ENCODE measurements around the gene CHAF1A.

The CHAF1A gene

GRCh38 chr19:4457654-4458395, 55.4 kb downstream of the CHAF1A start, which contains the start of gene UBXN6:
UBXN6 (minus strand) TSS chr19:4457794; CDS start chr19:4457697, 97 bp downstream.
- peak; percentile 100 for DNase-seq

DNA sequence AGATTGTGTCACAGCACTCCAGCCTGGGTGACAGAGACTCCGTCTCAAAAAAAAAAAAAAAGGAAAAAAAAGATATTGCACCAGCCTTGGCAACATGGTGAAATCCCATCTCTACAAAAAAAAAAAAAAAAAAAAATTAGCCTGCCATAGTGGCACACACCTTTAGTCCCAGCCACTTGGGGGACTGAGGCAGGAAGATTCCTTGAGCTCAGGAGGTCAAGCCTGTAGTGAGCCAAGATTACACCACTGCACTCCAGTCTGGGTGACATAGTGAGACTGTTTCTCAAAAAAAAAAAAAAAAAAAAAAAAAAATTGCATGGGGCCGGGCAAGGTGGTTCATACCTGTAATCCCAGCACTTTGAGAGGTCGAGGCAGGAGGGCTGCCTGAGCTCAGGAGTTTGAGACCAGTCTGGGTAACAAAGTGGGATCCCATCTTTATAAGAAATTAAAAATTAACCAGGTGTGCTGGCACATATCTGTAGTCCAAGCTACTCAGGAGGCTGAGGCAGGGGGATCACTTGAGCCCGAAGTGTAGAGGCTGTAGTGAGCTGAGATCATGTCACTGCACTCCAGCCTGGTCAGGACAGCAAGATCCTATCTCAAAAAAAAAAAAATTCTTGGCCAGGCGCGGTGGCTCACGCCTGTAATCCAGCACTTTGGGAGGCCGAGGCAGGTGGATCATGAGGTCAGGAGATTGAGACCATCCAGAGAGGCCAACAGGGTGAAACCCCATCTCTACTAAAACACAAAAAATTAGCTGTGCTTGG, 62.6 kb downstream of the CHAF1A start:
- no peak for DNase-seq

- no peak for DNase-seq
These were observed 65.4 kb downstream of the CHAF1A start for GRCh38 chr19:4467835-4468234.

DNA sequence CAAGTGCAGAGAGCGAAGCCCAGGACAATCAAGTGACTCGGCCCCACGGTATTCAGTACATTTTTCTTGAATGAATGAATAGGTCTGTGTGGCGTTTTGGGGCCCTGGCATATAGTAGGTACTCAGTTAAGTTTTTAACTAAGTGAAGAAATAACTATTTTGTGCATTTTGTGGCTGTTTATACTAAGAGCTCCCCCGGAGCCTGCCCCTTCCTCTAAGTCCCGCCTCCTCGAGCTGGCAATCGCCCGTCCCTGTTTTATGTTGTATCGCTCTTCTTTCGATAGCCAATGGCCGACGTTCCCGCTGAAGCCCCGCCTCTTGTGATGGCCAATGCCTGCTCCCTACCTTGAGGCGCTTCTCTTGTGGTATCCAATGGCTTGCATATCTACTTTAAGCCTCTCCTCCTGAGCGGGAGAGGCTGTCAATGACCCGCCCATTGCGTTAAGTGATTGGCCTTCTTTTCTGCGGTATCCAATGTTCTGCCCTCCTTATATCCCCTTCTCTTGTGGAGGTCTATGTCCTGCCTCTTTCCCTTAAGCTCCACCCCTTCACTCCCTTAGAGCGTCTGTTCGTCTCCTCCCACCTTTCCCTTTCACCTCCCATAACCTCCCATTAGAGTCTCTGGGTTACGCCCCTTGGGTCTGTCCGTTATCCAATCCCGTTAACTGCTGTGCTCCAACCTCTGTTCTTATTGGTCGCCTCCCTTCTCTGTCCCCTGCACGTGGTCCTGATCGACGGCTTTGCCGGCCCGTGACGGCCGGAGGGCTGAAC, 69.1 kb downstream of the CHAF1A start:
- DNase-seq, result peak; percentile 98

DNA sequence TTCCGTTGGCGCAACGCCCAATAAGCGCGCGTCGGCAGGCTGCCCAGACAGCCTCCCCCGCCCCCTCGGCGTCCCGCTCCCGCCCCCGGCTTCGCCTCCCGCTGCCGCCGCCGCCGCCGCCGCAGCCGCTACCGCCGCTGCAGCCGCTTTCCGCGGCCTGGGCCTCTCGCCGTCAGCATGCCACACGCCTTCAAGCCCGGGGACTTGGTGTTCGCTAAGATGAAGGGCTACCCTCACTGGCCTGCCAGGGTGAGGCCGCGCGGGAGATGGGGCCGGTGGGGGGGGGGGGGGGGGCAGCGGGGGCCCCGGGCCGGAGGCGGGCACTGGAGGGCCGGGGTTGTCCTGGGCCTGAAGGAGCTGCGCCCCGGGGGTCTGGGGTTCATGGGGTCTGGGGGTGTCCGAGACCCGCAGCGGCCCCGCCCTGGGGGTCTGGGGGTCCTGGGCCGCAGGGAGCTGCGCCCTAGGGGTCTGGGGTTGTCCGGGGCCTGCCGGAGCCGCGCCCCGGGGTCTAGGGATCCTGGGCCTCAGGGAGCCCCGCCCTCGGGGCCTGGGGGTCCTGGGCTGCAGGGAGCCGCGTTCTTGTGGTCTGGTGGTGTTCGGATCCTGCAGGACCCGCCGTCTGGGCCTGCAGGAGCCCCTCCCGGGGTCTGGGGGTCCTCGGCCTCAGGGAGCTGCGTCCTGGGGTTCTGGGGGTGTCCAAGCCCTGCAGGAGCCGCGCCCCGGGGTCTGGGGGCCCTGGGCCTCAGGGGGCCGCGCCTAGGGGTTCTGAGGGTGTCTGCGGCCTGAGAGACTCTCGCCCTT, 69.9 kb downstream of the CHAF1A start, which contains the start of gene HDGFL2:
HDGFL2 (plus strand) TSS at position 124 of the 801 bp plus-strand sequence; CDS start at position 178, 54 bp downstream.
- no peak for DNase-seq

DNA sequence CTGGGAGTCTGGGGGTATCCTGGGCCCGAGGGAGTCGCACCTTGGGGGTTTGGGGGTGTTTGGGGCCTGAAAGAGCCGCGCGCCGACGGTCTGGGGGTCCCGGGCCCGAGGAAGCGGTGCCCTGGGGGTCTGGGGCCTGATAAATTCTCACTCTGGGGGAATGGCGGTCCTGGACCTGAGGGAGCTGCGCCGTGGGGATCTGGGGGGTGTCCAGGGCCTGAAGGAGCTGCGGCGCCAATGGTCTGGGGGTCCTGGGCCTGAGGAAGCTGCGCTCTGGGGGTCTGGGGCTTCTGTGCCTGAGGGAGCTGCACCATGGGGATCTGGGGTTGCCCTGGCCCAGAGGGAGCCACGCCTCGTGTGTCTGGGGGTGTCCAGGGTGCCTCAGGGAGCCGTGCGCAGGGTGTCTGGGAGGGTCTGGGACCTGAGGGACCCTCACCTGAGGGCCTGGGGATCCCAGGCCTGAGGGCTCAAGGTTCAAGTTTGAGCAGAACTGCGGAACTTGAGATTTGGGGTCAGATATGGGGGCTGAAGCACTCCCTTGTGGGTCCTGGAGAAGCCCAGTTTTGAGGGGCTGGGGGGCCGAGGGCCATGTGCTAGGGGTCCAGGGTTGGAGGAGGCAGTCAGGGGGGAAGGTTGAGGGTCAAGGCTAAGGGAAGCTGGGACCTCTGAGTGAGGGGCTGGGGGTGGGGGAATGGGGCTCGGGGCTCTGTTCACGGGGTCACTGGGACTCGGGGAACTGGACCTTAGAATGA, 70.7 kb downstream of the CHAF1A start:
- DNase-seq, result no peak

GRCh38 chr19:4473763-4474513, 71.5 kb downstream of the CHAF1A start:
- no peak for DNase-seq

DNA sequence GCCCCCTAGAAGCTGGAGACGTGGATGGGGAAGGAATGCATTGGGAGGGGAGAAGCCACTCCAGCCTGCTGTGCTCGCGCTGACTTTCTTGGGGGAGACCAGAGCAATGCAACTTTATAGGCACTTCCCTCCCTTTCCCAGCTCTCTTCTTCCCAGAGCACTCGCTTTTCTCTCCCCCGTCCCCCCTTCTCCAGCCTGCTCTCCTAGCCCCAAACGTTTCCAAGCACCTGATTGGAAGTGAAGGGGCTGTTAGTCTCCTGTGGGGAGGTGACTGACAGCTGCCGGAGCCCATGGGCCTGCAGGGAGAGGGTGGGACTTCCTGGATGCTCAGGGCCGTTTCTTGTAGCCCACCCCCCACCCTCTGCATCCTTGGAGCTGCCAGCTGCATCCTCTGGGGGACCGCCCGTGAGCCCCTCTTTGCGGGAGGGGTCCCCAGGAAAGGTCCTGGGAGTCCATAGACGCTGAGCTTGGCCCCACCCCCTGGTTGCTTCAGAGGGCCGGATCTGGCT, 72.1 kb downstream of the CHAF1A start:
- DNase-seq, result peak; percentile 78

GRCh38 chr19:4477034-4477801, 74.8 kb downstream of the CHAF1A start:
- no peak for DNase-seq

DNA sequence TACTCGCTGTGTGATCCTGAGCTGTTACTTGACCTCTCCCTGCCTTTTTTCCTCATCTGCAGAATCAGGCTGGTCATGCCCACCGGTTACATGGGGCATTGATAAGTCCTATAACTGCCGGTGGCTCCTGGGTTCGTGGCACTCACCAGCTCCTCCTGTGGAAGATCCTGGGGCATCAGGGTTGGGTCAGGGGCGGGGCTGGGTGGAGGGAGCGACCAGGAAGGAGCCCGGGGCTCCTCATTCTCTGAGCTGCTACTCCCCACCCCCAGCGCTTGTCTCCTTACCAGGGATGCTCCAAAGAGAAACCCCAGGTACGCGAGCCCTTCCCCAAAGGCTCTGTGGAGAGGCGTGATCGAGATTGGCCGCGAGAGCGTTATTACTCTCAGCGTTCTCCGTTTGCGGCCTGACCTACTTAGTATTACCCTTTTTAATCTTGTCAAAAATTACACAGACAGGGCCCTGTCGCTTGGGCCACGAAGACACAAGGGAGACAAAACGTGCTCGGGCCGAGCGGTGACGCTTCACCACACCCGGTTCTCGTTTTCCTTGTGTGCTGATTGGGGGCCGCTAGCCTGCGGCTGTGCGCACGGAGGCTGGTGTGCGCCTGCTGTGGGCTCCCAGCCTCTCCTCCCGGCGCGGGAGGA, 80.4 kb downstream of the CHAF1A start:
- DNase-seq, result no peak

- DNase-seq, result no peak
These were observed 80.9 kb downstream of the CHAF1A start for GRCh38 chr19:4483385-4483784.

DNA sequence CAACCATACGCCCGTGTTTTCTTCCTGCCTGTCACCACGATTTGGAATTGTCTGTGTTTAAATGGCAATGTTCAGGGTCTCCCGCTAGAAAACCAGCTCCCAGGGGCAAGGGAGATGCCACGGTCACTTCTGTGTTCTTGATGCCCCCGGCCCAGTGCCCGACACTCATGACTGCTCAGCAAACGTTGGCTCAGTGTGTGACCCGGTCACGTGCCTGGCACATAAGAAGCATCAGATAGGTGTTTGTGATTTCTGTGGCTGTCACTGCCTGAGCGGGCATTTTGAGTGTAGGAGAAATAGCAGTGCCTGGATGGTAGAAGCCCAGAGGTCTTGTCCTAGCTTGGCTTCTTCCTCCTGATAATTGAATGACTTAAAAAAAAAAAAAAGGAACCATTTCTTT, 85.1 kb downstream of the CHAF1A start:
- no peak for DNase-seq

GRCh38 chr19:4488496-4488895, 86.1 kb downstream of the CHAF1A start:
- no peak for DNase-seq

DNA sequence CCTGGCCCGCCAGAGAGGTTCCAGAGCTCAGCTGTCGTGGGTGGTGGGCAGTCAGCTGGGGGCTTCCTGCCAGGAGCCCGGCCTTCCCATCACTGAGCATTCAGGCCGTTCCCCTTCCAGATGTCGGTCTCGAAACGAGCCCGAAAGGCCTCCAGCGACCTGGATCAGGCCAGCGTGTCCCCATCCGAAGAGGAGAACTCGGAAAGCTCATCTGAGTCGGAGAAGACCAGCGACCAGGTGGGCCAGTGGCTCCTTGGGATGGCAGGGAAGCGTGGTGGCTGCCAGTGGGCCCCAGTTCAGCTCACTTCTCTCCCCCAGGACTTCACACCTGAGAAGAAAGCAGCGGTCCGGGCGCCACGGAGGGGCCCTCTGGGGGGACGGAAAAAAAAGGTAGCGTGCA, 89.0 kb downstream of the CHAF1A start:
- no peak for DNase-seq

DNA sequence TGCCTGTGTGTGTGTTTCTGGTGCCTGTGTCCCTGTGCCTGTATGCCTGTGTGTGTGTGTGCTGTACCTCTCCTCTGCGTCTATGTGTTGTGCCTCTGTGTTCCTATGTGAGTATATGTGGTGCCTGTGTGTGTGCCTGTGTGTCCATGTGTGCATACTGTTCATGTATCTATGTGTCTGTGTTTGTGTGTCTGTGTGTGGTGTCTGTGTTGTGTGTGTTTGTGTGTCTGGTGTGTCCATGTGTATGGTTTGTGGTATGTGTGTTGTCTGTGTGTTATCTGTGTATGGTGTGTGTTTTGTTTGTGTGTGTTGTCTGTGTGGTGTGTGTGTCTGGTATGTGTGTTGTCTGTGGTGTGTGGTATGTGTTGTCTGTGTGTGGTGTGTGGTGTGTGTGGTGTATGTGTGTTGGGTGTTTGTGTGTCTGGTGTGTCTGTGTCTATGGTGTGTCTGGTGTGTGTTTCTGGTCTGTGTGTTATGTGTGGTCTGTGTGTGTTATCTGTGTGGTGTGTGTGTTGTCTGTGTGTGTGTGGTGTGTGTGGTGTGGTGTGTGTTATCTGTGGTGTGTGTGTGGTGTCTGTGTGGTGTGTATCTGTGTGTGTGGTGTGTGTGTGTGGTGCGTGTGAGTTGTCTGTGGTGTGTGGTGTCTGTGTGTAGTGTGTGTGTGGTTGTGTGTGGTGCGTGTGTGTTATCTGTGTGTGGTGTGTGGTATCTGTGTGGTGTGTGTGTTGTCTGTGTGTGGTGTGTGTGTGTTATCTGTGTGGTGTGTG, 90.1 kb downstream of the CHAF1A start:
- DNase-seq, result no peak
